ENCODE measurements around the gene CTRL.
A peak's percentile ranks its signal among the peaks of the same experiment; 100 is the strongest.
"Not testable (repeated sequence)": the region's sequence is repeated elsewhere in the genome, so short reads cannot be mapped to it uniquely, and the experiment has no call there.

Gene CTRL

DNA sequence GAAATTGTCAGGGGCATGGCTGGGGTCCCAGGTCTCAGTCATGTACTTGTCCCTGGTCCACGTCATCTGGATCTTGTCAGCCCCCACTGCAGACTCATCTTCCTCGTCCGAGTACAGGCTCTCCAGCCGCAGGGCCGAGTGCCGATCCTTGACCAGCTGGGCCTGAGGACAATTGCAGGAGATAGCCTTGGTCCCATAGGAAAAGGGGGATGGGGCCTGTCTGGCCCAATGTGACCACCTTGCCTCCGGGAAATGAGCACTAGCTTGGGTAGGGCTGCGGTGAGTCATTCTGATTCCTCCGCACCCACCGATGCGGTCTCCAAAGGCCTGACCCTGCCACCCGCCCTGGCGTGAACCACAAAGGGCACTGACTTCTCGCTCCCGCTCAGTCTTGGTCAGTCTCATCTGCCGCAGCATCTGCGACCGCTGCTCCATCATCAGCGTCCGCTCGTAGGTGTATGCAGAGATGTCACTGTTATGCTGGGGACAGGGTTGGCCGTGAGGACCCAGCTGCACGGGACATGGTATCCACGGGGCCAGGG lies 13.8 kb upstream of the CTRL start:
- no peak for FAIRE-seq
- TF ChIP-seq POLR2A (IDR thresholded peaks at IDR 0.05; ENCODE audit: low read depth, low read length), result no peak
- TF ChIP-seq TAF1 (IDR thresholded peaks at IDR 0.05; ENCODE audit: borderline replicate concordance, low read depth, low read length), result no peak
- TF ChIP-seq POLR2AphosphoS5 (IDR thresholded peaks at IDR 0.05; ENCODE audit: low read depth, low read length), result no peak
- no peak for DNase-seq (ENCODE audit: insufficient read length)

DNA sequence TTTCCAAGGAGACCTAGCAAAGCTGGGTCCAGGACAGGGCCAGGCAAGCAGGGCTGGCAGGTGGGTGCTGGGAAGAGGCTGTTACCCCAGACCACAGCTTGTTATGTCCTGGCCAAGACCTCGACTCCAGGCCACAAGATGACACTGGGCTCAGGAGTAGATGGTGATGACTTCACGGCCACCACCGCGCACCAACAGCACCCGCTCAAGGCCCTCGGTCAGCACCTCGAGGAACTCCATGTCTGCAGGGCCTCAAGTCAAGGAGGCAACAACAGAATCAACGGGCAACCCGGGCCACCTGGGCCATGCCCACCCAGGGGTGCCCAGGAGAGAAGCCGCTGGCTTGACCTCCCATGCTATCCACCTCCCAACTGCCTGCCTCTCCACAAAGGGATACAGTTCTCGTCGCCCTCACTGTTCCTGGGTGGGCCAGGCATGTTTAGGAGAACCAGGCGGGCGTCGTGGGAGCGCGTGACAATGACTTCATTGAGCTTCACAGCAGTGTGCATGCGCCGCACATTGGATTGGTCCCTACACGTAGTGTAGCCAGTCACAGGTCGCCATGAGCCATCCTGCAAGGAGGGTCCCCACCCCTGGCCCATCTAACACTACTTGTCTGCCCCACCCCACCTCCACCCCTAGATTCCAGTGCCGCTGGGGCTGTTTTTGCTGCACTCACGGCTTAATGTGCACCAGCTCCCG lies 13.2 kb upstream of the CTRL start:
- no peak for TF ChIP-seq POLR2A (IDR thresholded peaks at IDR 0.05; ENCODE audit: low read depth, low read length)
- TF ChIP-seq TAF1 (IDR thresholded peaks at IDR 0.05; ENCODE audit: borderline replicate concordance, low read depth, low read length), result no peak
- TF ChIP-seq POLR2AphosphoS5 (IDR thresholded peaks at IDR 0.05; ENCODE audit: low read depth, low read length), result no peak
- FAIRE-seq, result no peak
- DNase-seq (ENCODE audit: insufficient read length), result no peak

DNA sequence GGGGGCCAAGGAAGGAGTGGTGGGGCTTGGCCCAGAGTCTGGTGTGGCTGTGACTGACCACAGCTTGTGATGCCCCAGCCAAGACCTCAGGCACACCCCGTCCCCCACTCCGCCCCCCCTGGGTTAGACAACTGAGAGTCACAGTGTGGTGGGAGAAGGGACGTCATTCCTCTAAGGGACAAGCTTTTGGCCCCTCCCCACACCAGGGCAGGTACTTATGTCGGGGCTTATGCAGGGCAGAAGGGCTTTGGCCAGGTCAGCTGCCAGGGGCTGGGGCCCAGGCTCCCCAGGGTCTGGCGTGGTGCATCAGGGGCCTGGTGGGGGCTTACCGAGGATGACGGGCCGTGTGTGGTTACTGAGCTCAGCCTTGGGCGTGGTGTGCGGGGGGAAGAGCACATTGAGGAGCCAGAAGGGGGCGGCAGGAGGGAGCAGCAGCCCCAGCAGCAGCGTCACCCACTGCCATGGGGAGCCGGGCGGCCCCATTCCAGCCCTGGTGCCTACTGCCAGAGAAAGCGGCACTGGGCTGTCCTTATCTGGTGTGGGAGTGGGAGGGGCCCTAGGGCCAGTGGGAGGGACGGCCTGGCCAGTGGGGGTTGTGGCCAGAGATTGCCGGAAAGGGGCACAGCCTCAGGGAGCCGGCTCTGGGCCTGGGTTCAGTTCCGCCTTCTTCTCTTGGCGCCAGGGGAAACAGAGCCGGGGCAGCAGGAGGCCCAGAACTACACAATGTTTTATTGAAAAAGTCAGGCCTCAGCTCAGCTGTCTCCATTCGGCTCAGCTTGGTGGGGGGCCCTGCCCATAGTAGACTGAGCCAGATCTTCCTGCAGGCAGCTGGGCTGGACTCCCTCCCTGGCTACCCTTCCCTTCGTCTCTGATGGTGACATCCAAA lies 12.2 kb upstream of the CTRL start, which contains the start of gene LCAT:
Gene LCAT (minus strand): TSS at position 502 of the 886 bp plus-strand sequence. CDS start 19 bp downstream, at position 483.
- no peak for DNase-seq (ENCODE audit: insufficient read length)
- no peak for FAIRE-seq
- TF ChIP-seq TAF1 (IDR thresholded peaks at IDR 0.05; ENCODE audit: borderline replicate concordance, low read depth, low read length), result no peak
- TF ChIP-seq POLR2A (IDR thresholded peaks at IDR 0.05; ENCODE audit: low read depth, low read length), result no peak
- no peak for TF ChIP-seq POLR2AphosphoS5 (IDR thresholded peaks at IDR 0.05; ENCODE audit: low read depth, low read length)

DNA sequence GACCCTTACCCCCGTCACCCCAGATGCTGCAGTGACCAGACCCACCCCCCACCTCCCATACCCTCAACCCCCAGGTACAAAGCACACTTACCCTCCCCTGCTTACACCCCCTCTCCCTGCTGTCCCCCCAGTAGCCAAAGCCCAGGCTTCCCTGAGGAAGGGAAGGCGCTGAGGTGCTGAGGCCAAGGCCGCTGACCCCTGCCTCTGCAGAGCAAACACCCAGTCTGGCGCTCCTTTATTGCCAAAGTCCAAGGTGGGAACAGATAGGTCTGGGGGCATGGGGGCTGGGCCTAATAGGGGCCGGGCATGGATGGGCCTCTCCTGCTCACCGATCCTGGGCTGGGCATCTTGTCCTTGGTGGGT lies 11.6 kb upstream of the CTRL start:
- TF ChIP-seq POLR2A (IDR thresholded peaks at IDR 0.05; ENCODE audit: low read depth, low read length), result no peak
- TF ChIP-seq POLR2AphosphoS5 (IDR thresholded peaks at IDR 0.05; ENCODE audit: low read depth, low read length), result no peak
- TF ChIP-seq TAF1 (IDR thresholded peaks at IDR 0.05; ENCODE audit: borderline replicate concordance, low read depth, low read length), result no peak
- no peak for FAIRE-seq
- no peak for DNase-seq (ENCODE audit: insufficient read length)

DNA sequence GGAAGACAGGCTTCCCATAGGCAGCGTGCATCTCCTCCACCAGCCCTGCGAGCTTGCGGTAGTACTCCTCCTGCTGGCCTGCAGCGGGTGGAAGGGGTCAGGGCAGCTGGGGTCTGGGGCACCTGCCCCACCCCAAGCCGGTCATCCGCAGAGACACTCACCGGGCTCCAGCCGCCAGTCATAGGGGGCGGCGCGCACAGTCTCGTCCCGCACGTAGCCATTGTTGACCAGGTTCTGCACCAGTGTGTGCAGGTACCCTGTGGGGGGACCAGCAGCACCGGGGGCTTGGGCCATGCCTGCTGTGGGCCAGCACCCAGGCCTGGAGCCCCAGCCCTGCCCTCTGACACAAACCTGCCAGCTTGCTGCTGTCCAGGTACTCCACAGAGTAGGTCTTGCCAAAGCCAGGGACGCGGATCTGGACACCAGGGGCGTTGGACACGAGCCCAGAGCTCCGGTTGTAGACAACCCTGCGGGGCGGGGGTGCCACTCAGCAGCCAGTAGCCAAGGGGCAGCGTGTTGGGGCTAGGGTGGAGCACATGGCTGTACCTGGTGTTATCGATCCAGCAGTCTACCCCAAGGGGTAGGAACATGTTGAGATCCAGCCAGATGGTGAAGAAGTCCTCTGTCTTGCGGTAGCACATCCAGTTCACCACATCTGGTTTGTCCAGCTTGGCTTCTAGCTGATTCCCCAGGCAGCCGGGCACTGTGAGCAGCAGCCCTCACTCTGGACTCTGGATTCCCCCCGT lies 11.0 kb upstream of the CTRL start:
- no peak for FAIRE-seq
- no peak for TF ChIP-seq TAF1 (IDR thresholded peaks at IDR 0.05; ENCODE audit: borderline replicate concordance, low read depth, low read length)
- no peak for TF ChIP-seq POLR2A (IDR thresholded peaks at IDR 0.05; ENCODE audit: low read depth, low read length)
- TF ChIP-seq POLR2AphosphoS5 (IDR thresholded peaks at IDR 0.05; ENCODE audit: low read depth, low read length), result no peak

DNA sequence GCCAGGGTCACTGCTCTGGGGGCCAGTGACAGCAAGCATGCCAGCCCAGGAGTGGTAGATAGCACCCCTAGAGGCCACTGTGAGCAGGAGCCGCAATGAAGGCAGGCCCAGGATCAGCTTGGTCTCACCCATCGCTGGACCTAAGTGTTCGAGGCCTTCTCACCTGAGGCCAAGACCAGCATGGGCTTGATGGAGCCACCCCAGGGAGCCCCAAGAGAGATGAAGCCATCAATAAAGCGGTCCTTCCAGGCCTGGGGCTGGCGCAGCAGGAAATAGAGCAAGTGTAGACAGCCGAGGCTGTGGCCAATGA lies 10.5 kb upstream of the CTRL start:
- TF ChIP-seq POLR2A (IDR thresholded peaks at IDR 0.05; ENCODE audit: low read depth, low read length) (no peak), TAF1 (IDR thresholded peaks at IDR 0.05; ENCODE audit: borderline replicate concordance, low read depth, low read length) (no peak), POLR2AphosphoS5 (IDR thresholded peaks at IDR 0.05; ENCODE audit: low read depth, low read length) (no peak)
- DNase-seq (ENCODE audit: insufficient read length), result peak; percentile 72
- FAIRE-seq, result peak; percentile 92

More for the DNA sequence above, 11.0 kb upstream of the CTRL start:
- DNase-seq (ENCODE audit: insufficient read length), result no peak

DNA sequence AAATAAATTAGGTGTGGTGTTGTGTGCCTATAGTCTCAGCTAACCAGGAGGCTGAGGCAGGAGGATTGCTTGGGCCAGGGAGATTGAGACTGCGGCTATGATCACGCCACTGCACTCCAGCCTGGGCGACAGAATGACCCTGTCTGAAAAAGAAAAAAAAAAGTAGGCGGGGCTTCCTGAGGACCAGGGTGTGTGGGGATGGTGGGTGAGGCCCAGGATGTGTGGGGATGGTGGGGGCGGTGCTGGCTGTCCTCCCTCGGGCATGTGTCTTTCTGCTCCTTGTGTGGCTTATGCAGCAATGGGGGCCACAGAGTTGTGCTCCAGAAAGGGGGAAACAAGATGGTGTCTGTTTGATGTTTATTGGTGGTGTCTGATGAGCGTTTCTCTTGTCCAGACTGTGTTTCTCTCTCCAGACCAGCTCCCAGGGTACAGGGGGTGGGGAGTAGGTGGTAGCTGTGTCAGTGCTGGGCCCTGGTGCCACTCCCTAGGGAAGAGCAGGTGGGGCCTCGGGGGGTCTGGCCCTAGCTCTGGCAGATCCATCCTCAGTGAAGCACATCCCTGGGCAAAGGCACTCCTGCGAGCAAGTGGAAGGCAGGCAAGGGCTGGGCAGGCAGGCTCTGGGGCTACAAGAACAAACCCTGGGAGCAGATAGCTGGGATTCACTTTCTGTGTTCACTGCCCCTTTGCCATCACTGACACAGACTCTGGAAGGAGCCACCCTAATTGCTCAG lies 10.0 kb upstream of the CTRL start:
- FAIRE-seq (no peak), DNase-seq (ENCODE audit: insufficient read length) (no peak)
- no peak for TF ChIP-seq POLR2AphosphoS5 (IDR thresholded peaks at IDR 0.05; ENCODE audit: low read depth, low read length)
- no peak for TF ChIP-seq TAF1 (IDR thresholded peaks at IDR 0.05; ENCODE audit: borderline replicate concordance, low read depth, low read length)
- TF ChIP-seq POLR2A (IDR thresholded peaks at IDR 0.05; ENCODE audit: low read depth, low read length), result no peak

DNA sequence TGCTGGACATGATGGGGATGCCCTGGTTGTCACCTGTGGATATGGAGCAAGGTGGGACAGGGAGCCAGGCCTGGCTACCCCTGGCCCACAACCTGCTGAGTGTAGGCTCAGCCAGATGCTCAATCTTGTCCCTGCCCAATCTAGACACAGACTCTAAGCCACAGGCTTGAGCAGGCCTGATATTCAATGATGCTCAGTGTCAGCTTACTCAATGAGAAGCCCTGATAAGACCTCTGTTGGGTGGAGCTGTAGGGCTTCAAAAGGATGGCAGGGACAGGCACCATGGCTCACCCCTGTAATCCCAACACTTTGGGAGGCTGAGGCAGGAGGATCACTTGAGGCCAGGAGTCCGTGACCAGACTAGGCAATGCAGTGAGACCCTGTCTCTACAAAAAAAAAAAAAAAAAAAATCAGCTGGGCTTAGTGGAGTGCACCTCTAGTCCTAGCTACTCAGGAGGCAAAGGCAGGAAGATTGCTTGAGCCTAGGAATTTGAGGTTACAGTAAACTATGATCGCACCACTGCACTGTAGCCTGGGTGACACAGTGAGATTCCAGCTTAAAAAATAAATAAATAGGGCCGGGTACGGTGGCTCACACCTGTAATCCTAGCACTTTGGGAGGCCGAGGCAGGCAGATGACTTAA lies 8.9 kb upstream of the CTRL start:
- no peak for FAIRE-seq
- DNase-seq (ENCODE audit: insufficient read length), result no peak

DNA sequence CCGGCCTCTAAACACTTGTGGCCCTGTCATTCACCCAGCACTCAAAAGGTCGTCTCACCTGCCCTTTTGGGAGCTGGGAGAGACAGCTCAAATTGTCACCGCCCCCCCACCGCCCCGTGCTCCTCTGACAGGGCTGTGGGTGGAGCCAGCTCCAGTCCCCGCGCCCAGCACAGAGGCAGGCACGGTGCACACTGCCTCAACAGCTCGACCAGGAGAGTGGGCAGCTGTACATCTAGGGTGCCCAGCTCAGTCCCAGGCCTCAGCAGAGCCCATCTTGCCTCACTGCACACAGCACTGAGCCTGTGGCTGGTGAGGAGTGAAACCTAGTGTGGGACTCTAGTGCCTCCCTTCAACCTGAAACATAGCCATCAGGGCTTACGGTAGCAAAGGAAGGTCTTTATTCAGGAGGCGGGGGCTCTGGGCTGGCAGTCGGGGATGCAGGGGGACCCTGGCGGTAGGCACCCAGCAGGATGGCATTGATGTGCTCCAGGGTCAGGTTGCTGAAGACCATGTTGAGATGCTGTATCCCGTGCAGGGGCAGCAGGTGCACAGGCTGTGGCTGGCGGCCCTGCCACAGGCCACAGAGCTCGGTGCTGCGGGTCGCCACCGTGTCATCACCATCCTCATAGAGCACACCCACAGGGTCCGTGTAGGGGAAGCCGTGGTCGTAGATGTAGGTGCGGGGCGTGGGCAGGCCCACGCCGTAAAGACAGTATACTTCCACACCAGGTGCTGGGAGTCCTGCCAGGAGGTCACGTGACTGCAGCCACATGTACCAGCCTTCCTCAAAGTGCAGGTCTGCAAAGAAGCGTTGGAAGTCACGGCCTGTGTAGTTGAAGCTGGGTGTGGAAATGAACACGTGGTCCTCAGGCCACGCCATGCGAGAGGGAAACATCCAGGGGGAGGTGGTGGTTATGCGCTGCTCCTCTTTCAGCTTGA lies 8.1 kb upstream of the CTRL start:
- no peak for TF ChIP-seq POLR2A (IDR thresholded peaks at IDR 0.05; ENCODE audit: low read depth, low read length)
- TF ChIP-seq POLR2AphosphoS5 (IDR thresholded peaks at IDR 0.05; ENCODE audit: low read depth, low read length), result no peak
- TF ChIP-seq TAF1 (IDR thresholded peaks at IDR 0.05; ENCODE audit: borderline replicate concordance, low read depth, low read length), result no peak
- DNase-seq (ENCODE audit: insufficient read length), result no peak
- FAIRE-seq, result no peak

More for the DNA sequence above, 8.9 kb upstream of the CTRL start:
- TF ChIP-seq POLR2AphosphoS5 (IDR thresholded peaks at IDR 0.05; ENCODE audit: low read depth, low read length) (no peak), TAF1 (IDR thresholded peaks at IDR 0.05; ENCODE audit: borderline replicate concordance, low read depth, low read length) (no peak), POLR2A (IDR thresholded peaks at IDR 0.05; ENCODE audit: low read depth, low read length) (no peak)

DNA sequence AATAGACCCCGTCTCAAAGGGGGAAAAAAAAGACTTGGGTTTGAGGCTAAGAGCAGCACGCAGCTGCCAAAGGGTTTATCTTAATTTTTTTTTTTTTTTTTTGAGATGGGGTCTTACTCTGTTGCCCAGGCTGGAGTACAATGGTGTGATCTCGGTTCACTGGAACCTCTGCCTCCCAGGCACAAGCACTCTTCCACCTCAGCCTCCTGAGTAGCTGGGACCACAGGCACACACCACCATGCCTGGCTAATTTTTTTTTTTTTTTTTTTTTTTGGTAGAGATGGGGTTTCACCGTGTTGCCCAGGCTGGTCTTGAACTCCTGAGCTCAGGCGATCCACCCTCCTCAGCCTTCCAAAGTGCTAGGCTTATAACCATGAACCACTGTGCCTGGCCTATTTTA lies 6.1 kb upstream of the CTRL start:
- not testable (repeated sequence) for FAIRE-seq; DNase-seq (ENCODE audit: insufficient read length)

Measured in GM12892 (cell line).